Cardiac muscle cell (in vitro differentiated cells and primary cell): ENCODE data around the gene YPEL2. TPM values are rescaled to one million over a fixed set of nuclear protein-coding genes. Genes with fewer than 3 reads are reported as not detected.

ENCODE experiments used
- DNase-seq, 2 donors: peaks; one replicate each; pipeline versions ENCODE4 v3.0.0 to v3.0.0-alpha.2; 2010 to 2017; ENCODE audit warnings: low read depth in 1 of 2, low spot score in 1 of 2
- H3K27ac ChIP-seq: fragments of 200-600 bp; sonication (generic); 2 replicates; pipeline ENCODE4 v1.5.1; 2016
- H3K27me3 ChIP-seq: fragments of 200-600 bp; sonication (generic); 2 replicates; pipeline ENCODE4 v1.6.0; 2016; ENCODE audit warnings: control low read depth
- H3K36me3 ChIP-seq: fragments of 200-600 bp; sonication (generic); 2 replicates; pipeline ENCODE4 v1.5.1; 2016; ENCODE audit warnings: control low read depth
- H3K4me1 ChIP-seq: fragments of 200-600 bp; sonication (generic); 2 replicates; pipeline ENCODE4 v1.8.1; 2017; ENCODE audit warnings: low read depth, mild to moderate bottlenecking, mixed run types
- H3K4me3 ChIP-seq: fragments of 200-600 bp; sonication (generic); 2 replicates; pipeline ENCODE4 v1.5.1; 2016; ENCODE audit warnings: mild to moderate bottlenecking
- H3K9me3 ChIP-seq: fragments of 200-600 bp; sonication (generic); 2 replicates; pipeline ENCODE4 v1.5.1; 2017; ENCODE audit warnings: low read depth, mild to moderate bottlenecking, control low read depth
- CTCF ChIP-seq: IDR thresholded peaks from 2 replicates; pipeline ENCODE4 v1.5.1; 2012; ENCODE audit warnings: low read depth, mild to moderate bottlenecking, low read length
- polyA plus RNA-seq: library from polyadenylated mRNA; unstranded; fragments of >200 nt; fragmentation: Nextera tagmentation; extraction: Ambion mirVana; gene quantifications from 2 replicates; pipeline ENCODE4 v1.2.1, GENCODE V29; 2016
- total RNA-seq: library from RNA; depleted of rRNA; stranded (reverse); fragments of >200 nt; gene quantifications from 2 replicates; pipeline ENCODE4 v1.2.3, GENCODE V29; 2016

The YPEL2 gene
- total and polyA plus RNA-seq, 2 experiments from 2014 or later = 79.3 to 80.7 TPM

GRCh38 chr17:59437791-59438281 is 106.4 kb downstream of the YPEL2 start:
- H3K4me3 ChIP-seq = no peak overlapping the region

GRCh38 chr17:59439262-59439661 is 107.8 kb downstream of the YPEL2 start:
- H3K27me3 ChIP-seq = no peaks in the 10 kb centered on the region
- H3K36me3 ChIP-seq = no peaks in the 10 kb centered on the region
- H3K9me3 ChIP-seq = no peaks in the 10 kb centered on the region
- H3K27ac ChIP-seq = peak overlapping the region; percentile 87
- DNase-seq = peak in 1 of 2 donors; percentile 42
- no peak for TF ChIP-seq CTCF
- peaks cover 41% of the 10 kb centered on the region for H3K4me1 ChIP-seq
- no peak overlapping the region for H3K4me3 ChIP-seq

More at GRCh38 chr17:59437791-59438281, 106.4 kb downstream of the YPEL2 start:
- Histone ChIP-seq H3K9me3 (no peaks in the 10 kb centered on the region), H3K36me3 (no peaks in the 10 kb centered on the region), H3K27ac (no peak overlapping the region), H3K27me3 (no peaks in the 10 kb centered on the region), H3K4me1 (peaks cover 41% of the 10 kb centered on the region)
- no peak for DNase-seq
- no peak for TF ChIP-seq CTCF

- Histone ChIP-seq H3K9me3 (no peaks in the 10 kb centered on the region), H3K27me3 (no peaks in the 10 kb centered on the region), H3K36me3 (no peaks in the 10 kb centered on the region), H3K27ac (peak overlapping the region; percentile 87), H3K4me3 (no peak overlapping the region), H3K4me1 (peaks cover 40% of the 10 kb centered on the region)
- TF ChIP-seq CTCF = no peak
- DNase-seq = no peak
These were observed 108.3 kb downstream of the YPEL2 start for GRCh38 chr17:59439741-59440211.

- Histone ChIP-seq H3K36me3 (no peaks in the 10 kb centered on the region), H3K4me1 (peaks cover 33% of the 10 kb centered on the region), H3K4me3 (no peak overlapping the region), H3K27me3 (no peaks in the 10 kb centered on the region), H3K27ac (peak overlapping the region; percentile 87), H3K9me3 (no peaks in the 10 kb centered on the region)
- TF ChIP-seq CTCF = peak; percentile 77
- DNase-seq = peak; percentile 95 to 98
These were observed 109.5 kb downstream of the YPEL2 start for GRCh38 chr17:59440757-59441463.

GRCh38 chr17:59441464-59442096 is 110.1 kb downstream of the YPEL2 start:
- no peak overlapping the region for H3K4me3 ChIP-seq
- DNase-seq = no peak
- H3K9me3 ChIP-seq = no peaks in the 10 kb centered on the region
- no peak for TF ChIP-seq CTCF
- H3K27me3 ChIP-seq = no peaks in the 10 kb centered on the region
- H3K36me3 ChIP-seq = no peaks in the 10 kb centered on the region
- peaks cover 33% of the 10 kb centered on the region for H3K4me1 ChIP-seq
- no peak overlapping the region for H3K27ac ChIP-seq
